LNCAP (cell line): ENCODE data around the gene SUMO3.

ENCODE experiments used
- CTCF ChIP-seq: fragments of 450-650 bp; IDR thresholded peaks from 2 replicates; pipeline ENCODE4 v1.5.1; 2017; ENCODE audit warnings: mild to moderate bottlenecking

The SUMO3 gene

GRCh38 chr21:44845418-44846223, 27.8 kb upstream of the SUMO3 start:
- peak; percentile 20; the same call in 1 of the 2 replicates for TF ChIP-seq CTCF

GRCh38 chr21:44844256-44844655, 26.4 kb upstream of the SUMO3 start:
- TF ChIP-seq CTCF: no peak

- TF ChIP-seq CTCF: no peak
Measured at GRCh38 chr21:44842721-44843445, 25.0 kb upstream of the SUMO3 start.

- no peak for TF ChIP-seq CTCF
Measured at GRCh38 chr21:44842087-44842486, 24.2 kb upstream of the SUMO3 start.

- TF ChIP-seq CTCF: no peak
Measured at GRCh38 chr21:44840771-44841170, 22.9 kb upstream of the SUMO3 start.

- TF ChIP-seq CTCF: no peak
Measured at GRCh38 chr21:44838951-44839350, 21.1 kb upstream of the SUMO3 start.

- no peak for TF ChIP-seq CTCF
Measured at GRCh38 chr21:44838039-44838895, 20.4 kb upstream of the SUMO3 start.
